WTC11 (cell line): Measurements from ENCODE around the gene NELFA. TPM values are rescaled to one million over a fixed set of nuclear protein-coding genes. Genes with fewer than 3 reads are reported as not detected.

ENCODE experiments used
- ATAC-seq: fragments of 200-7000 bp; cut with Tn5 transposase; 2 replicates; pipeline ENCODE4 v1.10.0; 2021; ENCODE audit warnings: mild to moderate bottlenecking, moderate library complexity
- CTCF ChIA-PET: fragments of 300-600 bp; sonication (Branson Sonifier 250); formaldehyde crosslinking; loops from one replicate; lab custom pipeline; 2021; ENCODE audit warnings: antibody characterized with exemption; lab: Charles Lee
- POLR2A ChIA-PET: fragments of 350-600 bp; sonication (Branson Sonifier 250); formaldehyde crosslinking; loops from one replicate; lab custom pipeline; 2021; ENCODE audit warnings: antibody characterized with exemption; lab: Charles Lee
- DNase-seq: peaks from one replicate; pipeline ENCODE4 v3.0.0; 2021; ENCODE audit warnings: low spot score
- H3K27ac Mint-ChIP-seq: 2 replicates; pipeline ENCODE4 v1.8.0; 2021; ENCODE audit warnings: mixed read lengths
- H3K27me3 Mint-ChIP-seq: 2 replicates; pipeline ENCODE4 v1.8.0; 2021; ENCODE audit warnings: low read depth, mild to moderate bottlenecking, moderate library complexity, mixed read lengths
- H3K36me3 Mint-ChIP-seq: 2 replicates; pipeline ENCODE4 v1.8.0; 2021; ENCODE audit warnings: mixed read lengths
- H3K4me1 Mint-ChIP-seq: 2 replicates; pipeline ENCODE4 v1.8.0; 2022; ENCODE audit warnings: mixed read lengths
- H3K4me3 Mint-ChIP-seq: 2 replicates; pipeline ENCODE4 v1.8.0; 2021; ENCODE audit warnings: mild to moderate bottlenecking, moderate library complexity, mixed read lengths
- H3K9me3 Mint-ChIP-seq: 2 replicates; pipeline ENCODE4 v1.8.0; 2021; ENCODE audit warnings: mixed read lengths
- CREM ChIP-seq: sonication (generic); formaldehyde crosslinking; IDR thresholded peaks from 2 replicates; pipeline ENCODE4 v1.8.1; 2022; ENCODE audit warnings: mild to moderate bottlenecking, missing genetic modification reagents, moderate library complexity
- ELF4 ChIP-seq: sonication (generic); formaldehyde crosslinking; IDR thresholded peaks from 2 replicates; pipeline ENCODE4 v1.8.1; 2022; ENCODE audit warnings: low read depth, mild to moderate bottlenecking, moderate library complexity, missing genetic modification reagents
- EMX1 ChIP-seq: fragments of 250-450 bp; sonication (Bioruptor Pico); IDR thresholded peaks from 2 replicates; pipeline ENCODE4 v1.8.0; 2021; ENCODE audit warnings: mild to moderate bottlenecking
- HMGA2 ChIP-seq: fragments of 250-450 bp; sonication (Bioruptor Pico); IDR thresholded peaks from 2 replicates; pipeline ENCODE4 v1.4.0; 2021; ENCODE audit warnings: mild to moderate bottlenecking, moderate library complexity
- JAZF1 ChIP-seq: fragments of 250-450 bp; sonication (Bioruptor Pico); IDR thresholded peaks from 2 replicates; pipeline ENCODE4 v1.9.0; 2021; ENCODE audit warnings: moderate library complexity, mild to moderate bottlenecking, inconsistent platforms
- KAT7 ChIP-seq: sonication (generic); formaldehyde crosslinking; IDR thresholded peaks from 2 replicates; pipeline ENCODE4 v1.8.1; 2023; ENCODE audit warnings: missing genetic modification reagents, mild to moderate bottlenecking, borderline replicate concordance
- total RNA-seq: library from RNA; stranded (reverse); gene quantifications from 3 replicates; pipeline ENCODE4 v1.2.3, GENCODE V29; 2021
- TF ChIP-seq, protein P1 (sequence below): sonication (generic); formaldehyde crosslinking; IDR thresholded peaks from 2 replicates; pipeline ENCODE4 v1.8.0; 2023; ENCODE audit warnings: missing genetic modification reagents, mild to moderate bottlenecking, borderline replicate concordance
- TF ChIP-seq, protein P2 (sequence below): sonication (generic); formaldehyde crosslinking; IDR thresholded peaks from 2 replicates; pipeline ENCODE4 v1.8.1; 2022; ENCODE audit warnings: mild to moderate bottlenecking, missing genetic modification reagents, moderate library complexity, borderline replicate concordance
- TF ChIP-seq, protein P3 (sequence below): fragments of 250-450 bp; sonication (Bioruptor Pico); IDR thresholded peaks from 2 replicates; pipeline ENCODE4 v1.9.0; 2021; ENCODE audit warnings: moderate library complexity, mild to moderate bottlenecking, inconsistent platforms, borderline replicate concordance
- TF ChIP-seq, protein P4 (sequence below): sonication (generic); formaldehyde crosslinking; IDR thresholded peaks from 2 replicates; pipeline ENCODE4 v1.8.0; 2022; ENCODE audit warnings: mild to moderate bottlenecking, missing genetic modification reagents
- TF ChIP-seq, protein P5 (sequence below): sonication (generic); formaldehyde crosslinking; IDR thresholded peaks from 2 replicates; pipeline ENCODE4 v1.8.1; 2022; ENCODE audit warnings: missing genetic modification reagents, borderline replicate concordance
- TF ChIP-seq, protein P6 (sequence below): sonication (generic); formaldehyde crosslinking; IDR thresholded peaks from 2 replicates; pipeline ENCODE4 v1.8.1; 2023; ENCODE audit warnings: mild to moderate bottlenecking, missing genetic modification reagents, borderline replicate concordance
- TF ChIP-seq, protein P7 (sequence below): sonication (generic); formaldehyde crosslinking; IDR thresholded peaks from 2 replicates; pipeline ENCODE4 v1.8.0; 2023; ENCODE audit warnings: missing genetic modification reagents
- TF ChIP-seq, protein P8 (sequence below): sonication (generic); formaldehyde crosslinking; IDR thresholded peaks from 2 replicates; pipeline ENCODE4 v1.8.1; 2022; ENCODE audit warnings: low read depth, missing genetic modification reagents, borderline replicate concordance
- TF ChIP-seq, protein P9 (sequence below): fragments of 250-450 bp; sonication (Bioruptor Pico); IDR thresholded peaks from 2 replicates; pipeline ENCODE4 v2.1.2; 2022; ENCODE audit warnings: mild to moderate bottlenecking, moderate library complexity

The NELFA gene
- total RNA-seq, 1 experiment from 2014 or later = 72.6 TPM

DNA sequence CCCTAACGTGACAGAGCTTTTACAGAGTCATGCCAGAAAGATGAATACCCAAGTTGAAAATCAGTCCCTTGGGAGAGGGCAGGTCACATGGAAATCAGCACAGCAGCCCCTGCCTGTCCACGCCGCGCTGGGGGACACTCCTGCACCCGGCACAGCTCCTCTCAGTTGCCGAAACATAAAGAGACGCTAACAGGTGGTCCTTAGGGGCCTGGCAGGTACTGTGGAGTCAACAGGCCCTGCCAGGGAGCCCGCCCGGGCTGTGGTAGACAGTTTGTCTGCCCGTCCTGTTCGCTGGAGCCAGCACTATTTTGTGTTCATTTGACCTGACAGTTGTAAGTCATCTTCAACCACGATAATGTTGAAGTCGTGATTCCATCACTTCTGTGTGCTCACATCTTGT lies 30.5 kb downstream of the NELFA start (continued):
- TF ChIP-seq, protein P1, sequence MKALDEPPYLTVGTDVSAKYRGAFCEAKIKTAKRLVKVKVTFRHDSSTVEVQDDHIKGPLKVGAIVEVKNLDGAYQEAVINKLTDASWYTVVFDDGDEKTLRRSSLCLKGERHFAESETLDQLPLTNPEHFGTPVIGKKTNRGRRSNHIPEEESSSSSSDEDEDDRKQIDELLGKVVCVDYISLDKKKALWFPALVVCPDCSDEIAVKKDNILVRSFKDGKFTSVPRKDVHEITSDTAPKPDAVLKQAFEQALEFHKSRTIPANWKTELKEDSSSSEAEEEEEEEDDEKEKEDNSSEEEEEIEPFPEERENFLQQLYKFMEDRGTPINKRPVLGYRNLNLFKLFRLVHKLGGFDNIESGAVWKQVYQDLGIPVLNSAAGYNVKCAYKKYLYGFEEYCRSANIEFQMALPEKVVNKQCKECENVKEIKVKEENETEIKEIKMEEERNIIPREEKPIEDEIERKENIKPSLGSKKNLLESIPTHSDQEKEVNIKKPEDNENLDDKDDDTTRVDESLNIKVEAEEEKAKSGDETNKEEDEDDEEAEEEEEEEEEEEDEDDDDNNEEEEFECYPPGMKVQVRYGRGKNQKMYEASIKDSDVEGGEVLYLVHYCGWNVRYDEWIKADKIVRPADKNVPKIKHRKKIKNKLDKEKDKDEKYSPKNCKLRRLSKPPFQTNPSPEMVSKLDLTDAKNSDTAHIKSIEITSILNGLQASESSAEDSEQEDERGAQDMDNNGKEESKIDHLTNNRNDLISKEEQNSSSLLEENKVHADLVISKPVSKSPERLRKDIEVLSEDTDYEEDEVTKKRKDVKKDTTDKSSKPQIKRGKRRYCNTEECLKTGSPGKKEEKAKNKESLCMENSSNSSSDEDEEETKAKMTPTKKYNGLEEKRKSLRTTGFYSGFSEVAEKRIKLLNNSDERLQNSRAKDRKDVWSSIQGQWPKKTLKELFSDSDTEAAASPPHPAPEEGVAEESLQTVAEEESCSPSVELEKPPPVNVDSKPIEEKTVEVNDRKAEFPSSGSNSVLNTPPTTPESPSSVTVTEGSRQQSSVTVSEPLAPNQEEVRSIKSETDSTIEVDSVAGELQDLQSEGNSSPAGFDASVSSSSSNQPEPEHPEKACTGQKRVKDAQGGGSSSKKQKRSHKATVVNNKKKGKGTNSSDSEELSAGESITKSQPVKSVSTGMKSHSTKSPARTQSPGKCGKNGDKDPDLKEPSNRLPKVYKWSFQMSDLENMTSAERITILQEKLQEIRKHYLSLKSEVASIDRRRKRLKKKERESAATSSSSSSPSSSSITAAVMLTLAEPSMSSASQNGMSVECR (CRISPR knock-in tag) = no peak
- TF ChIP-seq, protein P2, sequence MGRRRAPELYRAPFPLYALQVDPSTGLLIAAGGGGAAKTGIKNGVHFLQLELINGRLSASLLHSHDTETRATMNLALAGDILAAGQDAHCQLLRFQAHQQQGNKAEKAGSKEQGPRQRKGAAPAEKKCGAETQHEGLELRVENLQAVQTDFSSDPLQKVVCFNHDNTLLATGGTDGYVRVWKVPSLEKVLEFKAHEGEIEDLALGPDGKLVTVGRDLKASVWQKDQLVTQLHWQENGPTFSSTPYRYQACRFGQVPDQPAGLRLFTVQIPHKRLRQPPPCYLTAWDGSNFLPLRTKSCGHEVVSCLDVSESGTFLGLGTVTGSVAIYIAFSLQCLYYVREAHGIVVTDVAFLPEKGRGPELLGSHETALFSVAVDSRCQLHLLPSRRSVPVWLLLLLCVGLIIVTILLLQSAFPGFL (CRISPR knock-in tag) = no peak
- no peak for TF ChIP-seq HMGA2 (CRISPR knock-in tag)

DNA sequence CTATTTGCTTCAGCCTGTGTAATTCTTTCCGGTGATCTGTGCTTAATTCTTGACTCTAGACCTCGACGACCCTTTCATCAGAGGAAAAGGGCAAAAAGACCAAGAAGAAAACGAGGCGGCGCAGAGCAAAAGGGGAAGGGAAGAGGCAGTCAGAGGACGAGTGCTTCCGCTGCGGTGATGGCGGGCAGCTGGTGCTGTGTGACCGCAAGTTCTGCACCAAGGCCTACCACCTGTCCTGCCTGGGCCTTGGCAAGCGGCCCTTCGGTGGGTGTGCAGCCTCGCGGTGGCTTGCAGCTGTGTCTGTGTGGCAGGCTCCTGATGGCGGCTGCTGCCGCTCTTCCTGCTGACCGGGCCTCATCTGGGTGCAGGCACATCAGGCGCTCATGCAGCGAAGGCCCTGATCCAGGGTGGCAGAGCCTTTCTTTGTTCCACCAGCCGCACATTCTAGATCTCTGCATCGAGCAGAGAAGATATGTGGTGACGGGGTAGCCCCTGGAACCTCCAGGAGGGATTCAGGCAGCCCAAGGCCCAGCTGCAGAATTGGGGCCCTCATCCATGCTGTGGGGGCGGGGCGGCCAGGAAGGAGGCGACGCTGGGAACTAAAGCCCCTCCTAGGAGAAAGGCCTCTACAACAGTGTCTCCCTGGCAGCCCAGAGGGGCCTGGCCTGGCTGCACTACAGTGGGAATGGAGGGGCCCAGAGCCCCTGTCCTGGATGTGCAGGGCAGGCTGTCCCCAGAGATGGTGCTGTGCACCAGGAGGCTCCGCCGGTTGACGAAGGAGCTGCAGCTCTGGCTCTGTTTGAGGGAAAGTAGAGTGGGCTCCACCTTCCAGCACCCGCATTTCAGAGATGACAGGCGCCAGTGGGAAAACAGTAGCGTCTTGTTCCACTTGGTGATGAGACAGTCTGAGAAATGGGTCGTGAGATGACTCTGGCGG lies 32.1 kb downstream of the NELFA start:
- ChIA-PET POLR2A (no interaction called here), CTCF (interaction anchor here (1.4 kb wide), 1 partner anchor 201 kb away, joined by 3 read pairs; no protein-coding TSS in a partner anchor)
- Mint-ChIP-seq H3K9me3 (no peaks in the 10 kb centered on the region), H3K36me3 (peaks cover 61% of the 10 kb centered on the region), H3K27ac (no peak overlapping the region), H3K4me3 (no peak overlapping the region), H3K4me1 (0 out of 2 replicates have a peak, but pooled peaks cover 4% of the 10 kb centered on the region), H3K27me3 (no peaks in the 10 kb centered on the region)
- DNase-seq (no peak), ATAC-seq (no peak)
- TF ChIP-seq, protein P3, sequence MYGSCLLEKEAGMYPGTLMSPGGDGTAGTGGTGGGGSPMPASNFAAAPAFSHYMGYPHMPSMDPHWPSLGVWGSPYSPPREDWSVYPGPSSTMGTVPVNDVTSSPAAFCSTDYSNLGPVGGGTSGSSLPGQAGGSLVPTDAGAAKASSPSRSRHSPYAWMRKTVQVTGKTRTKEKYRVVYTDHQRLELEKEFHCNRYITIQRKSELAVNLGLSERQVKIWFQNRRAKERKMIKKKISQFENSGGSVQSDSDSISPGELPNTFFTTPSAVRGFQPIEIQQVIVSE = no peak
- TF ChIP-seq, protein P4, sequence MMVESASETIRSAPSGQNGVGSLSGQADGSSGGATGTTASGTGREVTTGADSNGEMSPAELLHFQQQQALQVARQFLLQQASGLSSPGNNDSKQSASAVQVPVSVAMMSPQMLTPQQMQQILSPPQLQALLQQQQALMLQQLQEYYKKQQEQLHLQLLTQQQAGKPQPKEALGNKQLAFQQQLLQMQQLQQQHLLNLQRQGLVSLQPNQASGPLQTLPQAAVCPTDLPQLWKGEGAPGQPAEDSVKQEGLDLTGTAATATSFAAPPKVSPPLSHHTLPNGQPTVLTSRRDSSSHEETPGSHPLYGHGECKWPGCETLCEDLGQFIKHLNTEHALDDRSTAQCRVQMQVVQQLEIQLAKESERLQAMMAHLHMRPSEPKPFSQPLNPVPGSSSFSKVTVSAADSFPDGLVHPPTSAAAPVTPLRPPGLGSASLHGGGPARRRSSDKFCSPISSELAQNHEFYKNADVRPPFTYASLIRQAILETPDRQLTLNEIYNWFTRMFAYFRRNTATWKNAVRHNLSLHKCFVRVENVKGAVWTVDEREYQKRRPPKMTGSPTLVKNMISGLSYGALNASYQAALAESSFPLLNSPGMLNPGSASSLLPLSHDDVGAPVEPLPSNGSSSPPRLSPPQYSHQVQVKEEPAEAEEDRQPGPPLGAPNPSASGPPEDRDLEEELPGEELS (CRISPR knock-in tag) = no peak
- TF ChIP-seq, protein P5, sequence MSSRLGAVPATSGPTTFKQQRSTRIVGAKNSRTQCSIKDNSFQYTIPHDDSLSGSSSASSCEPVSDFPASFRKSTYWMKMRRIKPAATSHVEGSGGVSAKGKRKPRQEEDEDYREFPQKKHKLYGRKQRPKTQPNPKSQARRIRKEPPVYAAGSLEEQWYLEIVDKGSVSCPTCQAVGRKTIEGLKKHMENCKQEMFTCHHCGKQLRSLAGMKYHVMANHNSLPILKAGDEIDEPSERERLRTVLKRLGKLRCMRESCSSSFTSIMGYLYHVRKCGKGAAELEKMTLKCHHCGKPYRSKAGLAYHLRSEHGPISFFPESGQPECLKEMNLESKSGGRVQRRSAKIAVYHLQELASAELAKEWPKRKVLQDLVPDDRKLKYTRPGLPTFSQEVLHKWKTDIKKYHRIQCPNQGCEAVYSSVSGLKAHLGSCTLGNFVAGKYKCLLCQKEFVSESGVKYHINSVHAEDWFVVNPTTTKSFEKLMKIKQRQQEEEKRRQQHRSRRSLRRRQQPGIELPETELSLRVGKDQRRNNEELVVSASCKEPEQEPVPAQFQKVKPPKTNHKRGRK = no peak
- TF ChIP-seq EMX1 (CRISPR knock-in tag) (no peak), ELF4 (CRISPR knock-in tag) (no peak), CREM (CRISPR knock-in tag) (no peak), JAZF1 (CRISPR knock-in tag) (no peak), KAT7 (CRISPR knock-in tag) (no peak)
- TF ChIP-seq, protein P6, sequence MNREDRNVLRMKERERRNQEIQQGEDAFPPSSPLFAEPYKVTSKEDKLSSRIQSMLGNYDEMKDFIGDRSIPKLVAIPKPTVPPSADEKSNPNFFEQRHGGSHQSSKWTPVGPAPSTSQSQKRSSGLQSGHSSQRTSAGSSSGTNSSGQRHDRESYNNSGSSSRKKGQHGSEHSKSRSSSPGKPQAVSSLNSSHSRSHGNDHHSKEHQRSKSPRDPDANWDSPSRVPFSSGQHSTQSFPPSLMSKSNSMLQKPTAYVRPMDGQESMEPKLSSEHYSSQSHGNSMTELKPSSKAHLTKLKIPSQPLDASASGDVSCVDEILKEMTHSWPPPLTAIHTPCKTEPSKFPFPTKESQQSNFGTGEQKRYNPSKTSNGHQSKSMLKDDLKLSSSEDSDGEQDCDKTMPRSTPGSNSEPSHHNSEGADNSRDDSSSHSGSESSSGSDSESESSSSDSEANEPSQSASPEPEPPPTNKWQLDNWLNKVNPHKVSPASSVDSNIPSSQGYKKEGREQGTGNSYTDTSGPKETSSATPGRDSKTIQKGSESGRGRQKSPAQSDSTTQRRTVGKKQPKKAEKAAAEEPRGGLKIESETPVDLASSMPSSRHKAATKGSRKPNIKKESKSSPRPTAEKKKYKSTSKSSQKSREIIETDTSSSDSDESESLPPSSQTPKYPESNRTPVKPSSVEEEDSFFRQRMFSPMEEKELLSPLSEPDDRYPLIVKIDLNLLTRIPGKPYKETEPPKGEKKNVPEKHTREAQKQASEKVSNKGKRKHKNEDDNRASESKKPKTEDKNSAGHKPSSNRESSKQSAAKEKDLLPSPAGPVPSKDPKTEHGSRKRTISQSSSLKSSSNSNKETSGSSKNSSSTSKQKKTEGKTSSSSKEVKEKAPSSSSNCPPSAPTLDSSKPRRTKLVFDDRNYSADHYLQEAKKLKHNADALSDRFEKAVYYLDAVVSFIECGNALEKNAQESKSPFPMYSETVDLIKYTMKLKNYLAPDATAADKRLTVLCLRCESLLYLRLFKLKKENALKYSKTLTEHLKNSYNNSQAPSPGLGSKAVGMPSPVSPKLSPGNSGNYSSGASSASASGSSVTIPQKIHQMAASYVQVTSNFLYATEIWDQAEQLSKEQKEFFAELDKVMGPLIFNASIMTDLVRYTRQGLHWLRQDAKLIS = no peak
- TF ChIP-seq, protein P7, sequence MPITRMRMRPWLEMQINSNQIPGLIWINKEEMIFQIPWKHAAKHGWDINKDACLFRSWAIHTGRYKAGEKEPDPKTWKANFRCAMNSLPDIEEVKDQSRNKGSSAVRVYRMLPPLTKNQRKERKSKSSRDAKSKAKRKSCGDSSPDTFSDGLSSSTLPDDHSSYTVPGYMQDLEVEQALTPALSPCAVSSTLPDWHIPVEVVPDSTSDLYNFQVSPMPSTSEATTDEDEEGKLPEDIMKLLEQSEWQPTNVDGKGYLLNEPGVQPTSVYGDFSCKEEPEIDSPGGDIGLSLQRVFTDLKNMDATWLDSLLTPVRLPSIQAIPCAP (CRISPR knock-in tag) = no peak
- TF ChIP-seq, protein P8, sequence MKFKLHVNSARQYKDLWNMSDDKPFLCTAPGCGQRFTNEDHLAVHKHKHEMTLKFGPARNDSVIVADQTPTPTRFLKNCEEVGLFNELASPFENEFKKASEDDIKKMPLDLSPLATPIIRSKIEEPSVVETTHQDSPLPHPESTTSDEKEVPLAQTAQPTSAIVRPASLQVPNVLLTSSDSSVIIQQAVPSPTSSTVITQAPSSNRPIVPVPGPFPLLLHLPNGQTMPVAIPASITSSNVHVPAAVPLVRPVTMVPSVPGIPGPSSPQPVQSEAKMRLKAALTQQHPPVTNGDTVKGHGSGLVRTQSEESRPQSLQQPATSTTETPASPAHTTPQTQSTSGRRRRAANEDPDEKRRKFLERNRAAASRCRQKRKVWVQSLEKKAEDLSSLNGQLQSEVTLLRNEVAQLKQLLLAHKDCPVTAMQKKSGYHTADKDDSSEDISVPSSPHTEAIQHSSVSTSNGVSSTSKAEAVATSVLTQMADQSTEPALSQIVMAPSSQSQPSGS (CRISPR knock-in tag) = no peak
- TF ChIP-seq, protein P9, sequence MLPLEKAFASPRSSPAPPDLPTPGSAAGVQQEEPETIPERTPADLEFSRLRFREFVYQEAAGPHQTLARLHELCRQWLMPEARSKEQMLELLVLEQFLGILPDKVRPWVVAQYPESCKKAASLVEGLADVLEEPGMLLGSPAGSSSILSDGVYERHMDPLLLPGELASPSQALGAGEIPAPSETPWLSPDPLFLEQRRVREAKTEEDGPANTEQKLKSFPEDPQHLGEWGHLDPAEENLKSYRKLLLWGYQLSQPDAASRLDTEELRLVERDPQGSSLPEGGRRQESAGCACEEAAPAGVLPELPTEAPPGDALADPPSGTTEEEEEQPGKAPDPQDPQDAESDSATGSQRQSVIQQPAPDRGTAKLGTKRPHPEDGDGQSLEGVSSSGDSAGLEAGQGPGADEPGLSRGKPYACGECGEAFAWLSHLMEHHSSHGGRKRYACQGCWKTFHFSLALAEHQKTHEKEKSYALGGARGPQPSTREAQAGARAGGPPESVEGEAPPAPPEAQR (CRISPR knock-in tag) = no peak
